H1 (cell line): ENCODE results near the gene DHX58. TPM values are rescaled to one million over a fixed set of nuclear protein-coding genes. Genes with fewer than 3 reads are reported as not detected.

Experiments
- CTCF ChIA-PET: fragments of 300-600 bp; sonication (Branson Sonifier 250); formaldehyde crosslinking; loops from one replicate; lab custom pipeline; 2021; ENCODE audit not compliant: partially characterized antibody; lab: Charles Lee
- POLR2A ChIA-PET: fragments of 300-600 bp; sonication (Branson Sonifier 250); formaldehyde crosslinking; loops from one replicate; lab custom pipeline; 2021; ENCODE audit warnings: inconsistent platforms; ENCODE audit not compliant: partially characterized antibody; lab: Charles Lee
- DNase-seq, 2 experiments: peaks; one replicate each; pipeline versions ENCODE4 v3.0.0 to v3.0.0-alpha.2; 2010 to 2022; ENCODE audit warnings: low spot score in 2 of 2, low read depth in 1 of 2, mixed read lengths in 1 of 2
- FAIRE-seq: peaks from 2 replicates; lab custom pipeline; 2011; peaks lifted over from hg19 to GRCh38; lab: Jason Lieb, UNC
- H2AFZ ChIP-seq: 2 replicates; pipeline ENCODE4 v1.8.1; 2012; ENCODE audit warnings: low read length, inconsistent platforms
- H2AK5ac ChIP-seq: 2 replicates; pipeline ENCODE4 v1.6.1; 2013; ENCODE audit warnings: low read depth, low read length
- H2BK120ac ChIP-seq: replicated peaks from 2 replicates; pipeline ENCODE3; 2013; ENCODE audit warnings: low read depth, low read length, inconsistent platforms
- H2BK12ac ChIP-seq: 2 replicates; pipeline ENCODE4 v1.6.1; 2013; ENCODE audit warnings: low read depth, low read length
- H2BK15ac ChIP-seq: 2 replicates; pipeline ENCODE4 v1.6.1; 2013; ENCODE audit warnings: low read length
- H2BK20ac ChIP-seq: 2 replicates; pipeline ENCODE4 v1.6.1; 2013; ENCODE audit warnings: low read length
- H2BK5ac ChIP-seq: 2 replicates; pipeline ENCODE4 v1.6.1; 2013; ENCODE audit warnings: low read depth, low read length
- H3K14ac ChIP-seq: 2 replicates; pipeline ENCODE4 v1.6.1; 2013; ENCODE audit warnings: inconsistent platforms; ENCODE audit not compliant: insufficient read length
- H3K18ac ChIP-seq: 2 replicates; pipeline ENCODE4 v1.6.1; 2013; ENCODE audit warnings: low read length; ENCODE audit errors: extremely low read depth
- H3K23ac ChIP-seq: 2 replicates; pipeline ENCODE4 v1.6.1; 2013; ENCODE audit warnings: inconsistent platforms; ENCODE audit not compliant: insufficient read length
- H3K23me2 ChIP-seq: 2 replicates; pipeline ENCODE4 v1.6.1; 2013; ENCODE audit warnings: low read depth, low read length
- H3K27ac ChIP-seq: 2 replicates; pipeline ENCODE4 v1.6.1; 2011; ENCODE audit warnings: low read depth, low read length, inconsistent platforms
- H3K27me3 ChIP-seq, 4 experiments: replicated peaks in 1 of 4; 1 replicate in 1 of 4; 2 replicates in 3 of 4; pipeline versions ENCODE4 v1.6.1 to v1.8.1; 2011 to 2013; ENCODE audit warnings: low read length in 3 of 4, mild to moderate bottlenecking in 3 of 4, inconsistent platforms in 2 of 4, mixed read lengths in 2 of 4, moderate library complexity in 1 of 4; ENCODE audit not compliant: control insufficient read depth in 3 of 4, insufficient read depth in 3 of 4; ENCODE audit errors: extremely low read depth in 1 of 4
- H3K36me3 ChIP-seq, 4 experiments: 2 replicates each; pipeline versions ENCODE4 v1.6.1 to v1.8.1; 2011 to 2013; ENCODE audit warnings: mild to moderate bottlenecking in 4 of 4, low read length in 3 of 4, moderate library complexity in 2 of 4, control low read depth in 1 of 4, inconsistent platforms in 1 of 4; ENCODE audit not compliant: insufficient read depth in 4 of 4, control insufficient read depth in 2 of 4
- H3K4ac ChIP-seq: replicated peaks from 2 replicates; pipeline ENCODE3; 2013; ENCODE audit warnings: low read length, low read depth, mixed read lengths, inconsistent platforms; ENCODE audit not compliant: insufficient read length
- H3K4me1 ChIP-seq, 4 experiments: replicated peaks in 1 of 4; 1 replicate in 1 of 4; 2 replicates in 3 of 4; pipeline versions ENCODE4 v1.6.1 to v1.8.1; 2011 to 2013; ENCODE audit warnings: low read length in 3 of 4, inconsistent platforms in 2 of 4, mixed read lengths in 1 of 4; ENCODE audit not compliant: insufficient read depth in 4 of 4, control insufficient read depth in 3 of 4
- H3K4me2 ChIP-seq, 2 experiments: 2 replicates each; pipeline versions ENCODE4 v1.6.1 to v1.8.1; 2011 to 2013; ENCODE audit warnings: low read depth in 2 of 2, low read length in 2 of 2, control low read depth in 1 of 2, inconsistent platforms in 1 of 2, mild to moderate bottlenecking in 1 of 2; ENCODE audit not compliant: insufficient read depth in 1 of 2
- H3K4me3 ChIP-seq, 4 experiments: fragments of 200-600, 300-600 bp in 1 of 4; sonication (generic), shearing (Covaris generic), sonication (Bioruptor Twin) in 1 of 4; 2 replicates each; pipeline versions ENCODE4 v1.5.1 to v1.8.1; 2011 to 2016; ENCODE audit warnings: low read length in 4 of 4, low read depth in 3 of 4, control low read depth in 2 of 4, inconsistent platforms in 2 of 4, mild to moderate bottlenecking in 2 of 4, mixed read lengths in 1 of 4, moderate library complexity in 1 of 4; ENCODE audit not compliant: insufficient read depth in 2 of 4; ENCODE audit errors: extremely low read depth in 1 of 4
- H3K56ac ChIP-seq: replicated peaks from 2 replicates; pipeline ENCODE3; 2013; ENCODE audit warnings: low read depth, mild to moderate bottlenecking, mixed read lengths, low read length, inconsistent platforms; ENCODE audit not compliant: insufficient read length
- H3K79me1 ChIP-seq: 2 replicates; pipeline ENCODE4 v1.6.1; 2013; ENCODE audit warnings: low read depth, low read length, control low read depth
- H3K79me2 ChIP-seq, 2 experiments: 2 replicates each; pipeline versions ENCODE4 v1.6.1 to v1.8.1; 2012 to 2013; ENCODE audit warnings: low read length in 2 of 2, mild to moderate bottlenecking in 2 of 2, inconsistent platforms in 1 of 2; ENCODE audit not compliant: insufficient read depth in 2 of 2, control insufficient read depth in 1 of 2
- H3K9ac ChIP-seq, 4 experiments: replicated peaks in 1 of 4; 1 replicate in 1 of 4; 2 replicates in 3 of 4; pipeline versions ENCODE4 v1.6.1 to v1.8.1; 2011 to 2013; ENCODE audit warnings: low read depth in 3 of 4, low read length in 3 of 4, control low read depth in 2 of 4, mild to moderate bottlenecking in 2 of 4, moderate library complexity in 2 of 4, inconsistent platforms in 1 of 4; ENCODE audit errors: extremely low read depth in 1 of 4
- H3K9me3 ChIP-seq, 2 experiments: 2 replicates each; pipeline versions ENCODE4 v1.6.1 to v1.8.1; 2012 to 2013; ENCODE audit warnings: mild to moderate bottlenecking in 2 of 2, moderate library complexity in 2 of 2, control low read depth in 1 of 2, inconsistent platforms in 1 of 2, low read depth in 1 of 2, low read length in 1 of 2, mixed read lengths in 1 of 2; ENCODE audit not compliant: insufficient read depth in 2 of 2
- H4K20me1 ChIP-seq, 2 experiments: replicated peaks in 1 of 2; 2 replicates each; pipeline versions ENCODE3 to v1.8.1; 2011 to 2013; ENCODE audit warnings: inconsistent platforms in 2 of 2, low read length in 2 of 2, mild to moderate bottlenecking in 1 of 2; ENCODE audit not compliant: insufficient read depth in 2 of 2, control insufficient read depth in 1 of 2
- H4K5ac ChIP-seq: 2 replicates; pipeline ENCODE4 v1.6.1; 2013; ENCODE audit warnings: low read length, low read depth, mixed read lengths, inconsistent platforms; ENCODE audit not compliant: insufficient read length
- H4K8ac ChIP-seq: 2 replicates; pipeline ENCODE4 v1.8.0; 2013; ENCODE audit warnings: mild to moderate bottlenecking, moderate library complexity, low read length, inconsistent platforms; ENCODE audit not compliant: insufficient read depth; ENCODE audit errors: extremely low read depth
- H4K91ac ChIP-seq: replicated peaks from 2 replicates; pipeline ENCODE3; 2013; ENCODE audit warnings: low read length, mixed read lengths, inconsistent platforms; ENCODE audit not compliant: insufficient read length
- JUN ChIP-seq: IDR thresholded peaks from 2 replicates; pipeline ENCODE4 v1.6.1; 2011; ENCODE audit warnings: low read depth, mild to moderate bottlenecking, improper control_type of control experiment, low read length
- KDM1A ChIP-seq: fragments of 200-600, 300-600 bp; sonication (generic); IDR thresholded peaks from 2 replicates; pipeline ENCODE4 v1.7.1; 2016; ENCODE audit warnings: mild to moderate bottlenecking, low read length, borderline replicate concordance
- NANOG ChIP-seq: IDR thresholded peaks from 2 replicates; pipeline ENCODE4 v1.6.1; 2011; ENCODE audit warnings: low read length, low read depth, mild to moderate bottlenecking, inconsistent platforms; ENCODE audit not compliant: insufficient read depth, poor library complexity, severe bottlenecking
- POU5F1 ChIP-seq: IDR thresholded peaks from 2 replicates; pipeline ENCODE4 v1.6.1; 2011; ENCODE audit warnings: low read depth, mild to moderate bottlenecking, low read length, moderate library complexity
- RNF2 ChIP-seq: fragments of 200-900, 300-1000 bp; sonication (generic); IDR thresholded peaks from 2 replicates; pipeline ENCODE4 v1.7.1; 2016; ENCODE audit warnings: borderline replicate concordance, low read depth, mild to moderate bottlenecking, antibody characterized with exemption, low read length; ENCODE audit not compliant: poor library complexity, severe bottlenecking; ENCODE audit errors: missing control alignments
- SAP30 ChIP-seq: fragments of 300-600 bp; sonication (generic); IDR thresholded peaks from 2 replicates; pipeline ENCODE4 v1.7.1; 2012; ENCODE audit warnings: low read length, moderate library complexity, mild to moderate bottlenecking, inconsistent platforms; ENCODE audit not compliant: insufficient read depth, insufficient replicate concordance
- SP1 ChIP-seq: IDR thresholded peaks from 2 replicates; pipeline ENCODE4 v1.6.1; 2011; ENCODE audit warnings: low read depth, low read length
- TAF1 ChIP-seq: IDR thresholded peaks from 2 replicates; pipeline ENCODE4 v1.6.1; 2011; ENCODE audit warnings: mild to moderate bottlenecking, low read depth, low read length
- TAF7 ChIP-seq: optimal IDR thresholded peaks from 2 replicates; pipeline ENCODE3; 2011; ENCODE audit warnings: low read depth, mild to moderate bottlenecking, inconsistent platforms, low read length, moderate library complexity, borderline replicate concordance
- TBP ChIP-seq: IDR thresholded peaks from 2 replicates; pipeline ENCODE4 v1.6.1; 2011; ENCODE audit warnings: low read depth, low read length, improper control_type of control experiment
- WGBS, 2 experiments: shearing (Covaris generic) in 1 of 2; methylation state at CpG; one replicate each; pipeline versions ENCODE4 v1.1.6 to v1.1.7; 2013 to 2015; ENCODE audit warnings: low lambda C conversion rate in 2 of 2, mixed read lengths in 2 of 2, inconsistent platforms in 1 of 2, low coverage in 1 of 2, missing lambda C conversion rate in 1 of 2; ENCODE audit not compliant: insufficient replicate concordance in 2 of 2, insufficient coverage in 1 of 2, insufficient read length in 1 of 2; ENCODE audit errors: extremely low coverage in 1 of 2, missing lambda C conversion rate in 1 of 2; 5-methylcytosine and 5-hydroxymethylcytosine counted together
- polyA plus RNA-seq, 7 experiments: library from polyadenylated mRNA; depleted of rRNA in 3 of 7; stranded (reverse) in 5 of 7; unstranded in 2 of 7; fragments of >200 nt in 5 of 7; fragments of 200-250 nt in 2 of 7; gene quantifications; 1 replicate in 5 of 7; 2 replicates in 1 of 7; 4 replicates in 1 of 7; pipeline versions ENCODE4 v1.2.1 to v1.2.3, GENCODE V29; 2011 to 2013; ENCODE audit warnings: missing spikeins in 2 of 7, mixed read lengths in 2 of 7
- total RNA-seq: library from RNA; stranded (reverse); fragmentation: NEBNext Ultra II Directional; extraction: Animal tissue kit (Norgen Biotek cat#: 25700); gene quantifications from 2 replicates; pipeline ENCODE4 v1.2.1, GENCODE V29; 2021
- TF ChIP-seq, protein P1 (sequence below): IDR thresholded peaks from 2 replicates; pipeline ENCODE4 v1.6.1; 2012; ENCODE audit warnings: inconsistent platforms

The DHX58 gene
- total and polyA plus RNA-seq, 2 of the 8 experiments (the other 6 are each of a cell fraction or from before 2014, with no cell fraction given), result 5.6 to 9.9 TPM

GRCh38 chr17:42096360-42097111 is 16.0 kb downstream of the DHX58 start:
- Histone ChIP-seq H2BK20ac (no peak overlapping the region), H3K14ac (no peak overlapping the region), H3K4me1 (peaks cover 0 to 14% (median 9%) of the 10 kb centered on the region in 4 experiments; a peak in 6 of 7 replicates), H2BK5ac (no peak overlapping the region), H3K27me3 (peaks cover 4 to 22% (median 18%) of the 10 kb centered on the region in 4 experiments), H2AFZ (no peak overlapping the region), H3K23ac (no peak overlapping the region), H3K9ac (no peak overlapping the region), H3K27ac (no peak overlapping the region), H4K8ac (no peak overlapping the region), H3K4me3 (no peak overlapping the region), H3K9me3 (no peaks in the 10 kb centered on the region), H3K36me3 (no peaks in the 10 kb centered on the region), H2BK120ac (no peak overlapping the region), H3K79me2 (no peaks in the 10 kb centered on the region), H4K20me1 (no peaks in the 10 kb centered on the region), H4K5ac (no peak overlapping the region), H3K4me2 (no peak overlapping the region), H4K91ac (no peak overlapping the region), H2AK5ac (peak overlapping the region; percentile 60; the same call in 1 of the 2 replicates), H3K23me2 (peaks cover 6% of the 10 kb centered on the region; the same call in 1 of the 2 replicates), H3K18ac (no peak overlapping the region), H3K79me1 (no peaks in the 10 kb centered on the region; the same call in 1 of the 2 replicates), H3K56ac (no peak overlapping the region), H2BK15ac (peak overlapping the region; percentile 61; the same call in 1 of the 2 replicates), H3K4ac (no peak overlapping the region), H2BK12ac (no peak overlapping the region)
- POLR2A ChIA-PET, result interaction anchor here (1.3 to 1.7 kb wide), 3 partner anchors 9 to 70 kb away, joined by 3 to 6 read pairs (median 4); no protein-coding TSS in a partner anchor
- CTCF ChIA-PET, result interaction anchor here (0.6 to 39.4 kb wide), 14 partner anchors 9 to 1825 kb away, joined by 3 to 1084 read pairs (median 4); partner anchors contain the start of genes DHX58, DNAJC7, HSPB9 and KAT2A
- WGBS, 2 experiments, result 81% methylated on average over 7 of the region's 8 CpGs; no CpG with 5 or more reads in 1 of the 2 experiments
- DNase-seq, result no peak
- FAIRE-seq, result no peak
- TF ChIP-seq KDM1A (no peak), JUN (no peak), TAF7 (no peak), SP1 (no peak), RNF2 (no peak), TAF1 (no peak), TBP (no peak), NANOG (no peak), POU5F1 (no peak), SAP30 (no peak)
- TF ChIP-seq, protein P1, sequence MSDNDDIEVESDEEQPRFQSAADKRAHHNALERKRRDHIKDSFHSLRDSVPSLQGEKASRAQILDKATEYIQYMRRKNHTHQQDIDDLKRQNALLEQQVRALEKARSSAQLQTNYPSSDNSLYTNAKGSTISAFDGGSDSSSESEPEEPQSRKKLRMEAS, result no peak
